ENCODE data around the gene AHRR.

The AHRR gene

DNA sequence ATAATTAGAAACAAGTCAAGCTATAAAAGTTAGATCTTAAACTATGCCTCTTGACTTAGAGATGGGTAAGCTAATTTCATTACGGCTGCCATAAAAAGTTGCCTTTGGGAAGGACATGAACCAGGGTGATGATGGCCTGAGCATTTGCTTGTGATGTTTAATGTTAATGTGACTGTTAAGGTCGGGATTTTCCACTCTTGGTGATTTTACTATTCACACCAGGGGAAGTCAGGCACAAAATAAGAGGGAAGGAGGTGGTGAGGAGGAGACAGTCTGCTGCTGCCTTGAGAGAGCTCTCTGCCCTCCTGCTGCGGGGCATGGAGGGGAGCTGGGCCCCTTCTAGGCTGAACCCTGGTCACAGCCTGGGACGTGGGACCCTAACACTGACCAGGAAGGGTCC is 34.4 kb downstream of the AHRR start:
- DNase-seq (ENCODE audit: extremely low spot score), result no peak
- TF ChIP-seq FOXK2 (IDR thresholded peaks at IDR 0.05) (no peak), FOXA1 (IDR thresholded peaks at IDR 0.05) (no peak), ZNF384 (IDR thresholded peaks at IDR 0.05) (no peak), SP1 (IDR thresholded peaks at IDR 0.05) (no peak), LEF1 (IDR thresholded peaks at IDR 0.05; ENCODE audit: borderline replicate concordance) (no peak), L3MBTL2 (conservative IDR thresholded peaks at IDR 0.05) (no peak), CTBP1 (IDR thresholded peaks at IDR 0.05; ENCODE audit: borderline replicate concordance) (no peak), SUZ12 (IDR thresholded peaks at IDR 0.05) (no peak), NFRKB (IDR thresholded peaks at IDR 0.05) (no peak), TARDBP (IDR thresholded peaks at IDR 0.05) (no peak), HDGF (IDR thresholded peaks at IDR 0.05; ENCODE audit: borderline replicate concordance) (no peak), ELF4 (IDR thresholded peaks at IDR 0.05) (no peak), FOXM1 (IDR thresholded peaks at IDR 0.05; ENCODE audit: borderline replicate concordance) (no peak), BHLHE40 (IDR thresholded peaks at IDR 0.05; ENCODE audit: borderline replicate concordance) (no peak)
- TF ChIP-seq, protein P1, sequence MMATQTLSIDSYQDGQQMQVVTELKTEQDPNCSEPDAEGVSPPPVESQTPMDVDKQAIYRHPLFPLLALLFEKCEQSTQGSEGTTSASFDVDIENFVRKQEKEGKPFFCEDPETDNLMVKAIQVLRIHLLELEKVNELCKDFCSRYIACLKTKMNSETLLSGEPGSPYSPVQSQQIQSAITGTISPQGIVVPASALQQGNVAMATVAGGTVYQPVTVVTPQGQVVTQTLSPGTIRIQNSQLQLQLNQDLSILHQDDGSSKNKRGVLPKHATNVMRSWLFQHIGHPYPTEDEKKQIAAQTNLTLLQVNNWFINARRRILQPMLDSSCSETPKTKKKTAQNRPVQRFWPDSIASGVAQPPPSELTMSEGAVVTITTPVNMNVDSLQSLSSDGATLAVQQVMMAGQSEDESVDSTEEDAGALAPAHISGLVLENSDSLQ (IDR thresholded peaks at IDR 0.05), result no peak
- POLR2A ChIA-PET, result no interaction called here
- CTCF ChIA-PET, result no interaction called here

DNA sequence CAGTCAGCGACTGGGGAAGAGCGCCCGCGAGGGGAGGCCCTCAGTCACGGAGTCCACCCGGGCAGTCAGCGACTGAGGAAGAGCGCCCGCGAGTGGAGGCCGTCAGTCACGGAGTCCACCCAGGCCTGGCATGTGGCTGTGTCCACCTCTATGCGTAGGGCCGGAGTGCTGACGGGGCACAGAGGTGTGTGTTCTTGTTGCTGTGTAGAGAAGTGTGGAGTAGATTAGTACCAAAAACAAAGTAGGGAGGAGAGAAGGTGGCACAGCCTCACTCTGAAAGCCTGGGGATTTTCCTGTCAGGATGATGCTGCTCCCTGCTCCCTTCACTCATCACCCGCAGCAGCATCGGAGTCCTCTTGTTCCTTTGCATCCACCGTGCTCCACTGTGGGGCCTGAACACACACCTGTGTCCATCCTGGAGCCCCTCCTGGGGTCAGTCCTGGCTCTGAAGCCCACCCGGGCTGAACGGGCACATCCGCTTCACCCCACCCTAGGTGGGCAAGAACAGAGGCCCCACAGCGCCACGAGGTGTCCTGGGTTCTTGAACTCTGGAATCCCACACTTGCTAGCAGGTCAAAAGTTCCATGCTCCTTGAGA is 37.9 kb downstream of the AHRR start:
- CTCF ChIA-PET, result no interaction called here
- no peak for TF ChIP-seq ZNF384 (IDR thresholded peaks at IDR 0.05)
- TF ChIP-seq ELF4 (IDR thresholded peaks at IDR 0.05), result no peak
- no peak for TF ChIP-seq CTBP1 (IDR thresholded peaks at IDR 0.05; ENCODE audit: borderline replicate concordance)
- no peak for TF ChIP-seq SUZ12 (IDR thresholded peaks at IDR 0.05)
- no peak for TF ChIP-seq FOXM1 (IDR thresholded peaks at IDR 0.05; ENCODE audit: borderline replicate concordance)
- TF ChIP-seq, protein P1 (IDR thresholded peaks at IDR 0.05), result no peak
- no peak for TF ChIP-seq FOXA1 (IDR thresholded peaks at IDR 0.05)
- no peak for TF ChIP-seq FOXK2 (IDR thresholded peaks at IDR 0.05)
- TF ChIP-seq L3MBTL2 (conservative IDR thresholded peaks at IDR 0.05), result no peak
- no peak for TF ChIP-seq BHLHE40 (IDR thresholded peaks at IDR 0.05; ENCODE audit: borderline replicate concordance)
- TF ChIP-seq NFRKB (IDR thresholded peaks at IDR 0.05), result no peak
- no peak for TF ChIP-seq HDGF (IDR thresholded peaks at IDR 0.05; ENCODE audit: borderline replicate concordance)
- TF ChIP-seq LEF1 (IDR thresholded peaks at IDR 0.05; ENCODE audit: borderline replicate concordance), result no peak
- no peak for TF ChIP-seq ARNT (IDR thresholded peaks at IDR 0.05)
- no peak for DNase-seq (ENCODE audit: extremely low spot score)
- POLR2A ChIA-PET, result no interaction called here

DNA sequence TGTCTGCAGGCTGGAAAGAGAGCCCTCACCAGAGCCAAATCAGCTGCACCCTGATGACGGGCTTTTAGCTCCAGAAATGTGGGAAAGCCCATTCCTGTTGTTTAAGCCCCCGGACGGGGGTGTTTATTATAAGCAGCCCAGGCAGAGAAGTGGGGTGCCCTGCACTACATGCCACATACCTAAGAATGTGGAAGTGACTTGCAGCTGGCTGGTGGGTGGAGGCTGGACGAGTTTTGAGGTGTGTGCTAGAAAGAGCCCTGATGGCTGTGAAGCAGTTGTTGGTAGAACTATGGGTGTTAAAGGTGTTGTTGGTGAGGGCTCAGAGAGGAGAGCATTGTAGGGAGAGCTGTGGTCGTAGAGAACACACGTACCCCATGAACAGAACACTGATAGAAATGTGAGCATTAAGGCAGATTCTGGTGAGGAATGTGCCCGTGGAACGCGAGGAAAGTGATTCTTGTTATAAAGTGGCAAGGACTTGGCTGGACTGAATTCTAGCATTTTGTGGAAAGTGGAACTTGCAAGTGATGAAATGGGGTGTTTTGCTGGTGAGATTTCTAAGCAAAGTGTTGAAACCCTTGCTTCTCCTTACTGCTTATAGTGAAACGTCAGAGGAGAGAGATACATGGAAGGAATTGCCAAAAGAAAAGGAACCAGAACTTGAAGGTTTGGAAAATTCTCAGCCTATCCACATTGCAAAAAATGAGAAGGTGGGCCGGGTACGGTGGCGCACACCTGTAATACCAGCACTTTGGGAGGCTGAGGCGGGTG is 38.9 kb downstream of the AHRR start:
- TF ChIP-seq BHLHE40 (IDR thresholded peaks at IDR 0.05; ENCODE audit: borderline replicate concordance), result no peak
- TF ChIP-seq TARDBP (IDR thresholded peaks at IDR 0.05), result no peak
- TF ChIP-seq L3MBTL2 (conservative IDR thresholded peaks at IDR 0.05), result no peak
- no peak for TF ChIP-seq FOXA1 (IDR thresholded peaks at IDR 0.05)
- TF ChIP-seq NFRKB (IDR thresholded peaks at IDR 0.05), result no peak
- no peak for TF ChIP-seq ELF4 (IDR thresholded peaks at IDR 0.05)
- no peak for TF ChIP-seq LEF1 (IDR thresholded peaks at IDR 0.05; ENCODE audit: borderline replicate concordance)
- TF ChIP-seq, protein P1 (IDR thresholded peaks at IDR 0.05), result no peak
- no peak for DNase-seq (ENCODE audit: extremely low spot score)
- POLR2A ChIA-PET, result no interaction called here
- CTCF ChIA-PET, result no interaction called here

DNA sequence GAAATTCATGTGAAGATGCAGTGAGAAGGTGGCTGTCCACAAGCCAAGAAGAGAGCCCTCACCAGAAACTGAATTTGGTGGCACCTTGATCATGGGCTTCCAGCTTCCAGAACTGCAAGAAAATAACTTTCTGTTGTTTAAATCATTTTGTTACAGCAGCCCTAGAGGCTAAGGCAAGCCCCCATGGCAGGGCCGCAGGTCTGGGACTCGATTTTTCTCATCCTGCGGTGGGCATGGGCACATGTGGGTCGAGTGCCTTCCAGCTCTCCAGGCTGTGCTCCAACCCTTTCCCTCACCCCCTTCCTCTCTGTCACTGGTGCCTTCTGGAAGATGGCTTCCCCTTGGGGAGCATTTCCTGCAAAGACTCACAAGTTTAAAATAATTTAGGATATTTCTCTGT is 40.7 kb downstream of the AHRR start:
- DNase-seq (ENCODE audit: extremely low spot score), result no peak
- ChIA-PET CTCF (no interaction called here), POLR2A (no interaction called here)
- TF ChIP-seq ELF4 (IDR thresholded peaks at IDR 0.05) (no peak), SUZ12 (IDR thresholded peaks at IDR 0.05) (no peak), HDGF (IDR thresholded peaks at IDR 0.05; ENCODE audit: borderline replicate concordance) (no peak), ZNF384 (IDR thresholded peaks at IDR 0.05) (no peak), LEF1 (IDR thresholded peaks at IDR 0.05; ENCODE audit: borderline replicate concordance) (no peak), FOXA1 (IDR thresholded peaks at IDR 0.05) (no peak), CTBP1 (IDR thresholded peaks at IDR 0.05; ENCODE audit: borderline replicate concordance) (no peak), NFRKB (IDR thresholded peaks at IDR 0.05) (no peak), FOXM1 (IDR thresholded peaks at IDR 0.05; ENCODE audit: borderline replicate concordance) (no peak), TARDBP (IDR thresholded peaks at IDR 0.05) (no peak), BHLHE40 (IDR thresholded peaks at IDR 0.05; ENCODE audit: borderline replicate concordance) (no peak), L3MBTL2 (conservative IDR thresholded peaks at IDR 0.05) (no peak), SP1 (IDR thresholded peaks at IDR 0.05) (no peak), FOXK2 (IDR thresholded peaks at IDR 0.05) (no peak), ARNT (IDR thresholded peaks at IDR 0.05) (no peak)
- TF ChIP-seq, protein P1 (IDR thresholded peaks at IDR 0.05), result no peak

DNA sequence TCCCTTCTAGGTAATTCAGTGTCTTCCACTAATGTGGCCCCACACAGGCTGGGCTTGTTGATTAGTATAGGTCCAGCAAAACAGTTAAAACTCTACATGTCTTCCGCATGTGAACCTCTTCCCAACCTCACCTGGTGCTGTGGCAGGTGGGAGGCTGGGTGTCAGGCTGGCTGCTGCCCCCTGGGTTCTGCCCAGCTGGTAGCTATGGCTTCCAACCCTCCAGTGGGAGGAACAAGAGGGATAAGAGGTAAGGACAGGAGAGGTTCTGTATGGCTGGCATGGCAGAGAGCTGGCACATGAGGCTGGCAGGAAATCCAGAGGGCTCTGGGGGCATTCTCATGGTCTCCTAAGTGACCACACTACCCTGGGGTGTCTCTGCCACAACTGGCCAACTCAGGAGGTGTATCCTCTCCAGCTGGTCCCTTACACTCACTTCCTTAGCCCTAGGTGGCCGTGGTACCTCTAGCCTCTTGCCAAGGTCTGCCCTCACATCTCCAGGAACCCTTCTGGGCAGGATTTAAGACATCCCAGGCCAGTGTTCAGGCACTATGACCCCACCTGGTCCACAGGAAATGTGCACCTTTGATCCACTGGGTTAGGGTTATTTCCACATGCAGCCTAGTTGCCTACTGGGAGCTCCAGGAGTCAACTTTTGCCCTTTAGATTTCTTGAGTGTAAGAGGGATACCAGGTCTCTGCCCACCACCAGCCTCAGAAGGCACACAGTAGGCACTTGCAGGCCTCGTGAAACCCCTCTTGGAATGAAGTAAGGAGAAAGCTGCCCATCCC is 41.7 kb downstream of the AHRR start:
- ChIA-PET CTCF (no interaction called here), POLR2A (no interaction called here)
- TF ChIP-seq ELF4 (IDR thresholded peaks at IDR 0.05) (no peak), FOXA1 (IDR thresholded peaks at IDR 0.05) (no peak), NFRKB (IDR thresholded peaks at IDR 0.05) (no peak), FOXK2 (IDR thresholded peaks at IDR 0.05) (no peak)
- TF ChIP-seq, protein P1 (IDR thresholded peaks at IDR 0.05), result no peak
- no peak for DNase-seq (ENCODE audit: extremely low spot score)
